ENCODE data around the gene CLRN1.

- no peak for TF ChIP-seq POLR2AphosphoS5 (IDR thresholded peaks at IDR 0.05)
- TF ChIP-seq POLR2A (IDR thresholded peaks at IDR 0.05; ENCODE audit: low read depth): no peak
- TF ChIP-seq CTCF (IDR thresholded peaks at IDR 0.05): no peak
These were observed 95.8 kb downstream of the CLRN1 start for GRCh38 chr3:150876611-150877265.

Data from esophagus muscularis mucosa (tissue), 3 donors.